OCI-LY3 (cell line): ENCODE measurements around the gene CMKLR1.

Source experiments
- CTCF ChIP-seq: fragments of 200-600, 300-600 bp; sonication (generic); IDR thresholded peaks from 2 replicates; pipeline ENCODE4 v1.5.1; 2014; ENCODE audit warnings: antibody characterized with exemption, low read length, low read depth
- EZH2phosphoT487 ChIP-seq: fragments of 200-600 bp; shearing (Covaris generic); IDR thresholded peaks from 2 replicates; pipeline ENCODE4 v1.6.1; 2018; ENCODE audit warnings: antibody characterized with exemption, mixed run types, low read depth

GRCh38 chr12:108386709-108387360, 47.7 kb upstream of the CMKLR1 start:
- TF ChIP-seq CTCF: no peak
- no peak for TF ChIP-seq EZH2phosphoT487
